Stimulated activated naive CD4-positive, alpha-beta T cell treated with Interleukin-2 at 50 U/mL for 16 hours (primary cell): ENCODE measurements around the gene C21orf58.

Experiments used
- DNase-seq: peaks from one replicate; lab custom pipeline; 2025; lab: John Stamatoyannopoulos, UW

C21orf58 gene

GRCh38 chr21:46352913-46353312 is 29.2 kb upstream of the C21orf58 start:
- DNase-seq: no peak

- DNase-seq: no peak
Observed at GRCh38 chr21:46352164-46352515, 28.5 kb upstream of the C21orf58 start.

- DNase-seq: no peak
Observed at GRCh38 chr21:46351476-46352163, 27.9 kb upstream of the C21orf58 start.

- no peak for DNase-seq
Observed at GRCh38 chr21:46350981-46351380, 27.3 kb upstream of the C21orf58 start.

GRCh38 chr21:46350571-46350970 is 26.9 kb upstream of the C21orf58 start:
- no peak for DNase-seq

GRCh38 chr21:46349134-46349760 is 25.6 kb upstream of the C21orf58 start:
- DNase-seq: no peak

- no peak for DNase-seq
Observed at GRCh38 chr21:46347791-46348381, 24.2 kb upstream of the C21orf58 start.

GRCh38 chr21:46347203-46347550 is 23.5 kb upstream of the C21orf58 start:
- DNase-seq: no peak

GRCh38 chr21:46346296-46347202 is 22.9 kb upstream of the C21orf58 start:
- DNase-seq: no peak

- DNase-seq: no peak
Observed at GRCh38 chr21:46345861-46346260, 22.2 kb upstream of the C21orf58 start.

- no peak for DNase-seq
Observed at GRCh38 chr21:46344219-46344915, 20.7 kb upstream of the C21orf58 start.

- no peak for DNase-seq
Observed at GRCh38 chr21:46340998-46341397, 17.3 kb upstream of the C21orf58 start.

- no peak for DNase-seq
Observed at GRCh38 chr21:46336603-46337002, 12.9 kb upstream of the C21orf58 start.

GRCh38 chr21:46334351-46335140 is 10.9 kb upstream of the C21orf58 start:
- DNase-seq: no peak

GRCh38 chr21:46329796-46330195 is 6.1 kb upstream of the C21orf58 start:
- DNase-seq: no peak

- no peak for DNase-seq
Observed at GRCh38 chr21:46328151-46328550, 4.5 kb upstream of the C21orf58 start.

- no peak for DNase-seq
Observed at GRCh38 chr21:46327711-46328110, 4.0 kb upstream of the C21orf58 start.

GRCh38 chr21:46326110-46326703 is 2.5 kb upstream of the C21orf58 start:
- DNase-seq: no peak

- DNase-seq: peak; percentile 38
Observed at GRCh38 chr21:46325073-46325912, 1.6 kb upstream of the C21orf58 start.
